Activated CD4-positive, alpha-beta T cell treated with anti-CD3 and anti-CD28 coated beads, Interleukin-2, amount 50 U/mL, for 48 hours (primary cell): ENCODE results near the gene TINCR.

Experiments
- DNase-seq, 2 experiments: peaks; one replicate each; pipeline ENCODE4 v3.0.0-alpha.2; 2020

TINCR gene

GRCh38 chr19:5588906-5589676 lies 21.3 kb upstream of the TINCR start:
- DNase-seq: no peak

GRCh38 chr19:5588441-5588840 lies 20.7 kb upstream of the TINCR start:
- no peak for DNase-seq

GRCh38 chr19:5587661-5588060 lies 19.9 kb upstream of the TINCR start:
- DNase-seq: no peak

DNA sequence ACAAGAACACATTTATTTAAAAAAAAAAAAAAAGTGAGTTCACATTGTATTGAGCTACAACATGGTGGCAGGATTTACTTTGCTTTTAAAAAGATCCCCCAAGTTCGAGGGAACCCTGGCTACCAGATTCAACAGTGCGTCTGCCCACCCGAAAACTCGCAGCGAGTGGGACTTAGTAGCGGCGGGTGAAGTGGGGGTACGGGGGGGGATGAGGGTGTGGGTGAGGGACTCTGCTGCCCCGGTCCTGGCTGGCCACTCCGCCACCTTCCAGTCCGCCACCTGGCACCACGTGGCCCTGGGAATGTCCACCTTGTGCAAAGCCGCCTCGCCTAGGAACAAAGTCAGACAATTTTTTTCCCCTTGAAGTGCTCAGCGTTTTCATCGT lies 19.3 kb upstream of the TINCR start:
- no peak for DNase-seq

GRCh38 chr19:5586300-5587070 lies 18.7 kb upstream of the TINCR start:
- no peak for DNase-seq

DNA sequence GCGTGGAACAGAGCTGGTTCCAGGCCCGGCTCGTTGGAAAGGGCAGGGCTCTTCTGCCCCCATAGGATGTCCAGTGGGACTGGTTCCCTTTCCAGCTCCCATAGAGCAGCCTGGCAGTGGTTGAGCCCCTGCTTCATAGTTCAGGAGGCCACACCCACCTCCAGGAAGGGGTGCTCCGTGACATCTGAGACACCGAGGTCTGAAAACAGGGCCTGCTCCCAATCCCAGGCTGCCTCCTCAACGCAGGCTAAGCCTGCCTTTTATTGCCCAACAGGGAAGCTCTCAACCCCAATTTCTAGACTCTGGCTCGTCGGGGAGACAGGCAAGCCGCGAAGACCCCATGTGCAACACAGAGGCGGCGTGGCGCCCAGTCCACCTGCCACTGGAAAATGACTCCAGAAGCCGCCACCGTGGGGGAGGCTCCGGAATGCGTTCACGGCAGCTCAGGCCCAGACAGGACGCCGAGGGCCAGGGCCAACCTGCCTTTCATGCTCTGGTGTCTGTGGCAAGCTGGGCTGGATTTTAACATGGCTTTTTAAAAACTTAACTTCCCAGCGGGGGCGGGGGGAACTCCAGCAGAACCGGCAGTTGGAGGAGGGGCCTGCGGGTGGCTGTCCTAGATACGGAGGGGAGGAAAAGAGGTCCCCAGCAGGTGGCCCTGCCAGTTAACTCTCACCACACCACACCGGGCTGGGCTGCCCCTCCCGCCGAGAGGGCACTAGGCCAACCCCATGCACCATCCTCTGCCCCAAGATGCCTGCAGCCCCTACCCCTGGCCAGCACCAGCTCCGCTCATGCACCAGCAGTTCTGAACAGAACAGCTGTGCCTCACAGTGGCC lies 17.9 kb upstream of the TINCR start:
- peak; percentile 49 to 57 for DNase-seq

DNA sequence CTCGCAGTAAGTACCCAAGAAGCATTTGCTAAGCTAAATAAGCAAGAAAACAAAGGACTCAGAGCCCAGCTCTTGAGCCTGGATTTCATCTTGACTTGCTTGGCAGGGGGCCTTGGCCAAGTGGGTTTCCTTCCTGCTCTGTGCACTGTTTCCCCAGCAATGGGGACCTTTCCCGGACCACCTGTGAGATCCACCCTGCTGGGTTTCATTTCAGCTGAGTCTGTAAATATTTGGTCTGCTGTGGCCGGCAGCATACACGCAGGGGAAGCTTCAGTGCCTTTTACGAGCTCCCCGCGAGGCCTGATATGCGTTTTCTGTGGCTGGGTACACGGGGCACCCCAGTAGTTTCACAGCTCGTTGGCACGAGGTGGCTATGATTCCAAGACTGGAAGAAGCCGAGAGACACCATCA lies 12.4 kb upstream of the TINCR start:
- no peak for DNase-seq

- no peak for DNase-seq
These were observed 11.9 kb upstream of the TINCR start for GRCh38 chr19:5579697-5580096.

GRCh38 chr19:5579286-5579685 lies 11.5 kb upstream of the TINCR start:
- DNase-seq: no peak

GRCh38 chr19:5578097-5578846 lies 10.5 kb upstream of the TINCR start:
- DNase-seq: peak; percentile 69 to 76

DNA sequence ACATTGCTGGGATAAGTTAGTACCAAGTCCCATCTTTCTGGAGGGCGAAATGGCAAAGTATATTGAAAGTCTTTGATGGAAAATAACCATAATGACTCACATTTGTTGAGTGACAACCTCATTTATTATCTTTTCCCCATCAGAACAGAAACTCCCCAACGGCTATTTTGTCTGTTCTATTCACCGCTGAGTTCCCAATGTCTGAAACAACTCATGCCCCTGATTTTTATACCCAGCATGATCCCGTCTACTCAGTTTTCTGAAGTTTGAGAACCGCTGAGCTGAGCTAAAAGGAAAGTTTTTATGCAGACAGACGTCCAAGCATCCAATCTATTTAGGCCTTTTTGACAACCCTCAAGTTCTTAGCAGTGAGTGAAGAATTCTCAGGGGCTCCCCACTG lies 7.8 kb upstream of the TINCR start:
- DNase-seq: no peak

GRCh38 chr19:5572556-5573286 lies 5.0 kb upstream of the TINCR start:
- DNase-seq: no peak

- no peak for DNase-seq
These were observed 4.0 kb upstream of the TINCR start for GRCh38 chr19:5571777-5572176.

GRCh38 chr19:5567970-5568407 lies 236 bp upstream of the TINCR start:
- no peak for DNase-seq

- no peak for DNase-seq
These were observed 2.8 kb downstream of the TINCR start for GRCh38 chr19:5564930-5565329.

- DNase-seq: no peak
These were observed 3.7 kb downstream of the TINCR start for GRCh38 chr19:5563935-5564612.

DNA sequence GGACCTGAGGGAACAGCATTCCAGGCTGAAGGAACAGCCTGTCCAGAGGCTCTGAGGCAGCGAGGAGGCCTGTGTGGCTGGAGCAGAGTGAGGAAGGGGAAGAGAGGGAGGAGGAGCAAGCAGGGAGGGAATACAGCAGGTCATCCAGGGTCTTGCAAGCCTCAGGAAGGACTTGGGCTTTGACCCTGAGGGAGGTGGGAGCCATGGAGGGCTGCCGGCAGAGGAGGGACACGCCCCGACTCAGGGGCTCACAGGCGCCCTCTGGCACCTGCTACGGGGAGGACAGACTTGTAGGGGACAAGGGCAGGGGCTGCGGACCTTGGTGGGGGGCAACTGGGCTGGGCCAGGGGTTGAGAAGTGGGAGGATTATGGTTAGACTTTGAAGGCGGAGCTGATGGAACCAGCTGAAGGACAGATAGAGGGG lies 4.7 kb downstream of the TINCR start:
- DNase-seq: no peak

- no peak for DNase-seq
These were observed 5.5 kb downstream of the TINCR start for GRCh38 chr19:5562280-5562679.

DNA sequence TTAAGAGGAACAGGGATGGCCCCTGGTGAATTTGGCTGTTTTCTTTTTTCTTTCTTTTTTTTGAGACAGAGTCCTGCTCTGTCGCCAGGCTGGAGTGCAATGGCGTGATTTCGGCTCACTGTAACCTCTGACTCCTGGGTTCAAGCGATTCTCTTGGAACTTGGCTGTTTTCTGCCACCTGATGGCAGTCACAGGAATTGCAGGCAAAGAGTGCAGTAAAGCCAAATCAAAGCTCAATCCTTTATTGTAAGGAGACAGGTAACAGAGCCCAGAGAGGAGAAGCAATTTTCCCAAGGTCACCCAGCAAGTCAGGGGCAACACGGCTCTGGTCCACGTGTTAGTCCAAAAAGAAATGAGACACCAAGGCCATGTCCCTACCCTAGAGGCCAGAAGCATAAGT lies 6.2 kb downstream of the TINCR start:
- no peak for DNase-seq

- no peak for DNase-seq
These were observed 7.6 kb downstream of the TINCR start for GRCh38 chr19:5560156-5560555.

GRCh38 chr19:5559804-5560133 lies 8.0 kb downstream of the TINCR start:
- no peak for DNase-seq
